ENCODE measurements around the gene SYF2.
"Not testable (repeated sequence)": the region's sequence is repeated elsewhere in the genome, so short reads cannot be mapped to it uniquely, and the experiment has no call there.

Gene SYF2

GRCh38 chr1:25232027-25232865 is at the start of gene SYF2:
TSS of gene SYF2 (minus strand) at chr1:25232502. CDS start at chr1:25232467, 35 bp downstream.
- TF ChIP-seq ZNF565 (CRISPR knock-in tag; conservative IDR thresholded peaks at IDR 0.05; ENCODE audit: low read depth) (no peak), POU6F1 (CRISPR knock-in tag; IDR thresholded peaks at IDR 0.05; ENCODE audit: borderline replicate concordance, low read depth) (no peak), ISL1 (CRISPR knock-in tag; IDR thresholded peaks at IDR 0.05) (no peak), CSDC2 (CRISPR knock-in tag; IDR thresholded peaks at IDR 0.05) (no peak), GLIS3 (CRISPR knock-in tag; IDR thresholded peaks at IDR 0.05) (no peak), TCF4 (CRISPR knock-in tag; IDR thresholded peaks at IDR 0.05; ENCODE audit: borderline replicate concordance) (no peak), PATZ1 (CRISPR knock-in tag; IDR thresholded peaks at IDR 0.05; ENCODE audit: borderline replicate concordance) (no peak), PPARA (CRISPR knock-in tag; IDR thresholded peaks at IDR 0.05; ENCODE audit: borderline replicate concordance) (no peak), SNAI2 (CRISPR knock-in tag; IDR thresholded peaks at IDR 0.05) (no peak), TSHZ2 (CRISPR knock-in tag; IDR thresholded peaks at IDR 0.05) (no peak), ZNF70 (CRISPR knock-in tag; IDR thresholded peaks at IDR 0.05) (no peak), ZC3H10 (CRISPR knock-in tag; IDR thresholded peaks at IDR 0.05) (no peak), ZNF8 (CRISPR knock-in tag; IDR thresholded peaks at IDR 0.05) (no peak), CSRNP3 (CRISPR knock-in tag; IDR thresholded peaks at IDR 0.05) (no peak), ARNTL (CRISPR knock-in tag; IDR thresholded peaks at IDR 0.05; ENCODE audit: borderline replicate concordance, low read depth) (no peak), BACH2 (CRISPR knock-in tag; IDR thresholded peaks at IDR 0.05; ENCODE audit: borderline replicate concordance) (no peak), CREB5 (CRISPR knock-in tag; IDR thresholded peaks at IDR 0.05; ENCODE audit: low read depth) (no peak), ESRRG (CRISPR knock-in tag; IDR thresholded peaks at IDR 0.05) (no peak)
- ATAC-seq: peak; percentile 95

GRCh38 chr1:25279693-25280111 is 47.4 kb upstream of the SYF2 start:
- not testable (repeated sequence) for ATAC-seq

GRCh38 chr1:25278790-25279189 is 46.5 kb upstream of the SYF2 start:
- ATAC-seq: not testable (repeated sequence)

GRCh38 chr1:25278358-25278757 is 46.1 kb upstream of the SYF2 start:
- ATAC-seq: not testable (repeated sequence)

GRCh38 chr1:25277295-25277694 is 45.0 kb upstream of the SYF2 start:
- ATAC-seq: not testable (repeated sequence)

GRCh38 chr1:25275648-25276047 is 43.3 kb upstream of the SYF2 start:
- ATAC-seq: not testable (repeated sequence)

GRCh38 chr1:25272238-25272637 is 39.9 kb upstream of the SYF2 start, which contains the start of gene RHD:
TSS of gene RHD (plus strand) at chr1:25272509. CDS start at chr1:25272548, 39 bp downstream.
- not testable (repeated sequence) for ATAC-seq

- not testable (repeated sequence) for ATAC-seq
Measured at GRCh38 chr1:25268143-25268760, 36.0 kb upstream of the SYF2 start.
